Loucy (cell line): ENCODE results near the gene PEX14.

Source experiments
- H2AFZ ChIP-seq: fragments of 200-600 bp; sonication (generic); 2 replicates; pipeline ENCODE4 v1.6.0; 2016; ENCODE audit warnings: antibody characterized with exemption, mild to moderate bottlenecking, low read length, moderate library complexity
- H3F3A ChIP-seq: fragments of 200-600 bp; 2 replicates; pipeline ENCODE4 v1.6.0; 2016; ENCODE audit warnings: antibody characterized with exemption, low read depth, mild to moderate bottlenecking
- H3K27me3 ChIP-seq: fragments of 200-600 bp; sonication (generic); 2 replicates; pipeline ENCODE4 v1.6.1; 2014; ENCODE audit warnings: low read length, mild to moderate bottlenecking; ENCODE audit not compliant: insufficient read depth, poor library complexity, severe bottlenecking
- H3K36me3 ChIP-seq: fragments of 200-600 bp; sonication (generic); 2 replicates; pipeline ENCODE4 v1.6.1; 2016; ENCODE audit warnings: low read length; ENCODE audit not compliant: insufficient read depth
- H3K4me1 ChIP-seq: fragments of 200-600 bp; sonication (generic); 2 replicates; pipeline ENCODE4 v1.5.1; 2014; ENCODE audit warnings: low read length, mild to moderate bottlenecking; ENCODE audit not compliant: insufficient read depth, poor library complexity, severe bottlenecking
- H3K4me2 ChIP-seq: fragments of 200-600 bp; sonication (generic); 2 replicates; pipeline ENCODE4 v1.6.0; 2014; ENCODE audit warnings: antibody characterized with exemption, low read length, low read depth, mild to moderate bottlenecking; ENCODE audit not compliant: poor library complexity, severe bottlenecking
- H3K4me3 ChIP-seq: fragments of 200-600 bp; sonication (generic); 2 replicates; pipeline ENCODE4 v1.5.1; 2014; ENCODE audit warnings: low read length, mild to moderate bottlenecking, mixed read lengths; ENCODE audit not compliant: poor library complexity, severe bottlenecking
- H3K79me2 ChIP-seq: fragments of 200-600 bp; sonication (generic); 2 replicates; pipeline ENCODE4 v1.6.1; 2014; ENCODE audit warnings: low read length; ENCODE audit not compliant: insufficient read depth
- H3K9ac ChIP-seq: fragments of 200-600 bp; sonication (generic); 2 replicates; pipeline ENCODE4 v1.6.0; 2014; ENCODE audit warnings: mild to moderate bottlenecking, low read depth, low read length, moderate library complexity; ENCODE audit not compliant: poor library complexity, severe bottlenecking
- H3K9me2 ChIP-seq: fragments of 200-600 bp; sonication (generic); replicated peaks from 2 replicates; pipeline ENCODE4 v1.6.1; 2016; ENCODE audit warnings: low read depth, low read length, mixed read lengths
- H3K9me3 ChIP-seq: fragments of 200-600 bp; sonication (generic); 2 replicates; pipeline ENCODE4 v1.6.1; 2014; ENCODE audit warnings: mild to moderate bottlenecking, antibody characterized with exemption, low read length, low read depth; ENCODE audit not compliant: insufficient read depth
- H4K20me1 ChIP-seq: fragments of 200-600 bp; sonication (generic); 2 replicates; pipeline ENCODE4 v1.6.0; 2014; ENCODE audit warnings: antibody characterized with exemption, low read length, mild to moderate bottlenecking; ENCODE audit not compliant: insufficient read depth, poor library complexity, severe bottlenecking
- EZH2phosphoT487 ChIP-seq: fragments of 200-600 bp; IDR thresholded peaks from 2 replicates; pipeline ENCODE4 v1.6.1; 2018; ENCODE audit warnings: antibody characterized with exemption, mild to moderate bottlenecking, moderate library complexity, borderline replicate concordance
- TF ChIP-seq, protein P1 (sequence below): fragments of 200-600 bp; sonication (generic); conservative IDR thresholded peaks from 2 replicates; pipeline ENCODE4 v1.5.1; 2014; ENCODE audit warnings: mild to moderate bottlenecking, antibody characterized with exemption, low read length

The PEX14 gene

DNA sequence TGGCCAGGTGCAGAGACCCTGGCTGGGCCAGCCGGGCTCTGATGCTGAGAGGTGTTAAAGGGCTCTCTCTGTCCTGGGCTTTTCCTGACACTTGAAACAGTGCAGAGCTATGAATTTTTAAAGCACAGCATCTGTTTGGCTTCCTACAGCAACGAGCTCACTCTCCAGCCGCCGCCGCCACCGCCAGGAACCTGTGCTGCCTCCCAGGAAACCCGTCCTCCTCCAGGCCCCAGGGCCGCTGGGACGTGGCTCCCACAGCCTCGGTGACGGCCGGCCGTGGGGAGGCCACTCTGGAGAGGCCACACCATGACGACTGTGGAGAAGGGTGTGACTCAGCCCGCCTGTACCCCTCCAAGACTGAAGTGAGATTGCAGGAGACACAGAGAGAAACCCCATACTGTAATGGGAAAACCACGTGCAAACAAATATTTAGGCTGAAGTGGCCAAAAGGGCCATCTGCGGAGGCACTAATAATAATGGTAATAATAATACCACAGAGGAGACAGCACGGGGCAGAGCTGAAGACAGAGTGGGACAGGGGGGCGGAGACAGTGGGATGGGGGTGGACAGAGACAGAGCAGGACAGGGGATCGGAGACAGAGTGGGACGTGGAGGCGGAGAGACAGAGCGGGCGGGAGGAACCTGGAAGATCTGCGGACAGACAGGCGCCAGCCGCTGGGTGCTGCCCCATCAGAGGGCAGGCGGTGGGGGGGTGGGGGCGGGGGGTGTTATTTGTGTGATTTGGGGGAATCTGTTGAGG is 182.5 kb downstream of the PEX14 start:
- Histone ChIP-seq H3K9me3 (no peaks in the 10 kb centered on the region), H3K79me2 (no peaks in the 10 kb centered on the region), H3F3A (no peaks in the 10 kb centered on the region), H3K9ac (no peak overlapping the region), H2AFZ (no peak overlapping the region), H3K4me3 (no peak overlapping the region), H3K36me3 (peaks cover 8% of the 10 kb centered on the region; the same call in 1 of the 2 replicates), H3K4me1 (no peaks in the 10 kb centered on the region), H4K20me1 (no peaks in the 10 kb centered on the region), H3K27me3 (no peaks in the 10 kb centered on the region), H3K9me2 (no peaks in the 10 kb centered on the region), H3K4me2 (no peak overlapping the region)
- no peak for TF ChIP-seq EZH2phosphoT487
- TF ChIP-seq, protein P1, sequence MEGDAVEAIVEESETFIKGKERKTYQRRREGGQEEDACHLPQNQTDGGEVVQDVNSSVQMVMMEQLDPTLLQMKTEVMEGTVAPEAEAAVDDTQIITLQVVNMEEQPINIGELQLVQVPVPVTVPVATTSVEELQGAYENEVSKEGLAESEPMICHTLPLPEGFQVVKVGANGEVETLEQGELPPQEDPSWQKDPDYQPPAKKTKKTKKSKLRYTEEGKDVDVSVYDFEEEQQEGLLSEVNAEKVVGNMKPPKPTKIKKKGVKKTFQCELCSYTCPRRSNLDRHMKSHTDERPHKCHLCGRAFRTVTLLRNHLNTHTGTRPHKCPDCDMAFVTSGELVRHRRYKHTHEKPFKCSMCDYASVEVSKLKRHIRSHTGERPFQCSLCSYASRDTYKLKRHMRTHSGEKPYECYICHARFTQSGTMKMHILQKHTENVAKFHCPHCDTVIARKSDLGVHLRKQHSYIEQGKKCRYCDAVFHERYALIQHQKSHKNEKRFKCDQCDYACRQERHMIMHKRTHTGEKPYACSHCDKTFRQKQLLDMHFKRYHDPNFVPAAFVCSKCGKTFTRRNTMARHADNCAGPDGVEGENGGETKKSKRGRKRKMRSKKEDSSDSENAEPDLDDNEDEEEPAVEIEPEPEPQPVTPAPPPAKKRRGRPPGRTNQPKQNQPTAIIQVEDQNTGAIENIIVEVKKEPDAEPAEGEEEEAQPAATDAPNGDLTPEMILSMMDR, result no peak

DNA sequence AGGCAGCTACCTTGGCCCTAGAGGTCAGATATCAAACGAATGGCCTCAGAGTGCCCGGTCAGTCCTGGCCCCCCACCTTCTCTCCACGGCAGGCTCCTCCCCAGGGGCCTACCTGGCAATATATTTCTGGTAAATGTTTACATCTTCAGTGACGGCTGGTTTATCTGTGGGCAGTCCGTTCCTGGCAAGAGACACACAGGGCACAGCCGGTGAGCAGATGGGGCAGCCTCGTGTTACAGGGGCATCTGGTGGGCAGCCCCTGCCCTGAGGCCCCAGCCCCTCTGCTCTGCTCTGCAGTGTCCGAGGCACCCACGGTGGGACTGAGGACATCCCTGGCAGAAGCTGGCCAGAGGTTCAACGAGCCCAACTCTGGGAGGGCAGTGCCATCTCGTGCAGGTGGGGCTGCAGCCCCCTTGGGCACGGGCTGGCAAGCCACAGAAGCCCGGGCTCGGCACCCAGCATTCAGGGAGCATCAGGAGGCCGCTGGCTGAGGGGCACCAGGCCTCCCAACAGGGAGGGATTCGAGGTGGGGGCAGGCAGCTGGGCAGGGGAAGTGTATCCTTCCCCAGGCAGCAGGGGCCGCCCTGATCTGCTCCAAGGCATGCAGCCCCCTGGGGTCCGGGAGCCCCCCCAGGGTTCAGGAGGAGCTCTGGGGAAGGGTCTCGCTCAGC is 183.8 kb downstream of the PEX14 start:
- Histone ChIP-seq H4K20me1 (no peaks in the 10 kb centered on the region), H3K4me1 (no peaks in the 10 kb centered on the region), H3K79me2 (no peaks in the 10 kb centered on the region), H3K36me3 (peaks cover 8% of the 10 kb centered on the region; the same call in 1 of the 2 replicates), H3K4me3 (no peak overlapping the region), H3F3A (no peaks in the 10 kb centered on the region), H3K27me3 (no peaks in the 10 kb centered on the region), H3K4me2 (no peak overlapping the region), H3K9ac (no peak overlapping the region), H3K9me2 (no peaks in the 10 kb centered on the region), H2AFZ (no peak overlapping the region), H3K9me3 (no peaks in the 10 kb centered on the region)
- TF ChIP-seq, protein P1, result no peak
- no peak for TF ChIP-seq EZH2phosphoT487

DNA sequence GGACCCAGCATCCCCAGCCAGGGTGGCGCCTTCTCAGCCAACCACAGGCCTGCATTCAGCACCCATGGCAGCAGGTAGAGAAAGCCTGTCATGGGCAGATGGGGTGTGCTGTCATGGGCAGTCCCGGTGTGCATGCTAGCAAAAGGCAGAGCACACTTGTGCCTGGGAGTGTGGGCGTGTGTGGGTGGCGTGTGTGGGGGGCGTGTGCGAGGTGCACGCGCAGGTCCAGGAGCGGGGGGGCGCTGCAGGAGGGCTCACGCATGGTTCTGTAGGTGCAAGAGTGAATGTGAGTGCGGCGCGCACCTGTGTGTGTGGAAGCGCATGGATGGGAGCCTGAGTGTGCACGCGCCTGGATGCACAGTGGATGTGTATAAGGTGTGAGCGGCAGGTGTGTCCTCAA is 184.5 kb downstream of the PEX14 start:
- Histone ChIP-seq H3K4me3 (no peak overlapping the region), H3K4me1 (no peaks in the 10 kb centered on the region), H4K20me1 (no peaks in the 10 kb centered on the region), H3K9me3 (no peaks in the 10 kb centered on the region), H3K36me3 (peaks cover 12% of the 10 kb centered on the region; the same call in 1 of the 2 replicates), H3K9ac (no peak overlapping the region), H3K4me2 (no peak overlapping the region), H3K9me2 (no peaks in the 10 kb centered on the region), H3K79me2 (no peaks in the 10 kb centered on the region), H2AFZ (no peak overlapping the region), H3F3A (no peaks in the 10 kb centered on the region), H3K27me3 (no peaks in the 10 kb centered on the region)
- no peak for TF ChIP-seq EZH2phosphoT487
- TF ChIP-seq, protein P1, result no peak
